ENCODE data around the gene DNAL4. TPM values are rescaled to one million over a fixed set of nuclear protein-coding genes. Genes with fewer than 3 reads are reported as not detected.

DNAL4 gene
- total RNA-seq, 4 donors from 2014 or later = 5.8 to 14.3 (median 8.8) TPM

GRCh38 chr22:38757464-38757757, 36.5 kb downstream of the DNAL4 start:
- TF ChIP-seq CTCF (IDR thresholded peaks at IDR 0.05; ENCODE audit: low read depth) = no peak

GRCh38 chr22:38756711-38757463, 37.1 kb downstream of the DNAL4 start:
- no peak for TF ChIP-seq CTCF (IDR thresholded peaks at IDR 0.05; ENCODE audit: low read depth)

GRCh38 chr22:38755911-38756532, 37.9 kb downstream of the DNAL4 start, which contains the start of gene SUN2:
Gene SUN2 (minus strand): TSS chr22:38755998. CDS start chr22:38752628, 3,370 bp downstream.
- no peak for TF ChIP-seq CTCF (IDR thresholded peaks at IDR 0.05; ENCODE audit: low read depth)

- no peak for TF ChIP-seq CTCF (IDR thresholded peaks at IDR 0.05; ENCODE audit: low read depth)
Observed at GRCh38 chr22:38755155-38755910, 38.6 kb downstream of the DNAL4 start.

- no peak for TF ChIP-seq CTCF (IDR thresholded peaks at IDR 0.05; ENCODE audit: low read depth)
Observed at GRCh38 chr22:38754751-38755154, 39.2 kb downstream of the DNAL4 start.

- TF ChIP-seq CTCF (IDR thresholded peaks at IDR 0.05; ENCODE audit: low read depth) = no peak
Observed at GRCh38 chr22:38753948-38754750, 39.8 kb downstream of the DNAL4 start.
